ENCODE results near the gene PCGF2.

- TF ChIP-seq CTCF (IDR thresholded peaks at IDR 0.05) (no peak), EP300 (IDR thresholded peaks at IDR 0.05) (no peak), POLR2A (IDR thresholded peaks at IDR 0.05) (no peak)
Observed at GRCh38 chr17:38797828-38798227, 49.7 kb upstream of the PCGF2 start.

All from suprapubic skin (tissue), 3 donors.